Measurements from ENCODE around the gene ABHD17C.
"Not testable (repeated sequence)": the region's sequence is repeated elsewhere in the genome, so short reads cannot be mapped to it uniquely, and the experiment has no call there.

ABHD17C gene

GRCh38 chr15:80695099-80695910 lies at the start of gene ABHD17C:
Gene ABHD17C (plus strand): TSS chr15:80695310. CDS start chr15:80695430, 120 bp downstream.
- DNase-seq (ENCODE audit: low read depth in 2 of 3, low spot score in 1 of 3), result peak in 1 of 3 donors; percentile 38

GRCh38 chr15:80645494-80646065 lies 49.5 kb upstream of the ABHD17C start:
- DNase-seq (ENCODE audit: low read depth in 2 of 3, low spot score in 1 of 3), result no peak

GRCh38 chr15:80647424-80647823 lies 47.7 kb upstream of the ABHD17C start:
- not testable (repeated sequence) for DNase-seq (ENCODE audit: low read depth in 2 of 3, low spot score in 1 of 3)

GRCh38 chr15:80654299-80654698 lies 40.8 kb upstream of the ABHD17C start:
- no peak for DNase-seq (ENCODE audit: low read depth in 2 of 3, low spot score in 1 of 3)

- DNase-seq (ENCODE audit: low read depth in 2 of 3, low spot score in 1 of 3), result no peak
Observed at GRCh38 chr15:80659375-80659774, 35.7 kb upstream of the ABHD17C start.

- no peak for DNase-seq (ENCODE audit: low read depth in 2 of 3, low spot score in 1 of 3)
Observed at GRCh38 chr15:80660119-80660518, 35.0 kb upstream of the ABHD17C start.

GRCh38 chr15:80662129-80662528 lies 33.0 kb upstream of the ABHD17C start:
- no peak for DNase-seq (ENCODE audit: low read depth in 2 of 3, low spot score in 1 of 3)

GRCh38 chr15:80662757-80663553 lies 32.2 kb upstream of the ABHD17C start:
- DNase-seq (ENCODE audit: low read depth in 2 of 3, low spot score in 1 of 3), result no peak

- DNase-seq (ENCODE audit: low read depth in 2 of 3, low spot score in 1 of 3), result no peak
Observed at GRCh38 chr15:80665151-80665550, 30.0 kb upstream of the ABHD17C start.

GRCh38 chr15:80667936-80668335 lies 27.2 kb upstream of the ABHD17C start:
- DNase-seq (ENCODE audit: low read depth in 2 of 3, low spot score in 1 of 3), result no peak

- DNase-seq (ENCODE audit: low read depth in 2 of 3, low spot score in 1 of 3), result no peak
Observed at GRCh38 chr15:80668546-80669236, 26.4 kb upstream of the ABHD17C start.

GRCh38 chr15:80669663-80670273 lies 25.3 kb upstream of the ABHD17C start:
- DNase-seq (ENCODE audit: low read depth in 2 of 3, low spot score in 1 of 3), result no peak

- DNase-seq (ENCODE audit: low read depth in 2 of 3, low spot score in 1 of 3), result no peak
Observed at GRCh38 chr15:80673561-80674244, 21.4 kb upstream of the ABHD17C start.

GRCh38 chr15:80674245-80674614 lies 20.9 kb upstream of the ABHD17C start:
- DNase-seq (ENCODE audit: low read depth in 2 of 3, low spot score in 1 of 3), result no peak

- no peak for DNase-seq (ENCODE audit: low read depth in 2 of 3, low spot score in 1 of 3)
Observed at GRCh38 chr15:80677041-80677440, 18.1 kb upstream of the ABHD17C start.

- DNase-seq (ENCODE audit: low read depth in 2 of 3, low spot score in 1 of 3), result no peak
Observed at GRCh38 chr15:80679167-80679803, 15.8 kb upstream of the ABHD17C start.

- no peak for DNase-seq (ENCODE audit: low read depth in 2 of 3, low spot score in 1 of 3)
Observed at GRCh38 chr15:80679804-80680175, 15.3 kb upstream of the ABHD17C start.

GRCh38 chr15:80682201-80682600 lies 12.9 kb upstream of the ABHD17C start:
- DNase-seq (ENCODE audit: low read depth in 2 of 3, low spot score in 1 of 3), result no peak

- no peak for DNase-seq (ENCODE audit: low read depth in 2 of 3, low spot score in 1 of 3)
Observed at GRCh38 chr15:80684697-80685096, 10.4 kb upstream of the ABHD17C start.

GRCh38 chr15:80685628-80686027 lies 9.5 kb upstream of the ABHD17C start:
- no peak for DNase-seq (ENCODE audit: low read depth in 2 of 3, low spot score in 1 of 3)

Data from stimulated activated CD4-positive, alpha-beta T cell treated with anti-CD3 and anti-CD28 coated beads, Interleukin-12 subunit alpha, Interleukin-12 subunit beta, amount 100 ng/mL, for 48 hours (primary cell).